HCT116 (cell line): Measurements from ENCODE around the gene OGDHL. TPM values are rescaled to one million over a fixed set of nuclear protein-coding genes. Genes with fewer than 3 reads are reported as not detected.

Experiments used
- ATAC-seq: fragments of 200-7000 bp; cut with Tn5 transposase; 2 replicates; pipeline ENCODE4 v1.9.1; 2020; ENCODE audit warnings: mild to moderate bottlenecking, moderate library complexity
- BruUV-seq: library from RNA; stranded (reverse); fragments of 400-500 nt; replicated peaks from 2 replicates; lab custom pipeline; 2021; lab: Mats Ljungman, UMichigan
- CTCF ChIA-PET: fragments of 300-600 bp; sonication (Branson Sonifier 250); formaldehyde crosslinking; loops from one replicate; lab custom pipeline; 2021; ENCODE audit warnings: antibody characterized with exemption; lab: Charles Lee
- POLR2A ChIA-PET: fragments of 300-600, 350-600 bp; sonication (Branson Sonifier 250); formaldehyde crosslinking; loops from one replicate; lab custom pipeline; 2021; ENCODE audit warnings: antibody characterized with exemption; lab: Charles Lee
- RAD21 ChIA-PET, 2 experiments: fragments of 300-600 bp; sonication (Branson Sonifier 250); formaldehyde crosslinking; loops; one replicate each; lab custom pipeline; 2023; ENCODE audit warnings: low total read pairs in 2 of 2; ENCODE audit not compliant: uncharacterized antibody in 2 of 2, unreplicated experiment in 2 of 2, low non-redundant PET in 1 of 2; lab: Charles Lee
- DNase-seq: peaks from one replicate; pipeline ENCODE4 v3.0.0-alpha.2; 2010; ENCODE audit warnings: low read depth, low spot score
- H2AFZ ChIP-seq: fragments of 200-600 bp; shearing (Covaris generic), sonication (generic); 2 replicates; pipeline ENCODE4 v1.6.1; 2017; ENCODE audit warnings: low read depth, mixed run types, mixed read lengths, antibody characterized with exemption, low read length; ENCODE audit not compliant: poor library complexity, severe bottlenecking
- H3K27ac ChIP-seq: 2 replicates; pipeline ENCODE4 v1.5.1; 2012; ENCODE audit warnings: low read depth, low read length
- H3K27me3 ChIP-seq: fragments of 200-600 bp; sonication (generic); 2 replicates; pipeline ENCODE4 v1.6.1; 2016; ENCODE audit warnings: mixed run types, low read length, mixed read lengths; ENCODE audit not compliant: insufficient read depth
- H3K36me3 ChIP-seq, 2 experiments: fragments of 200-500 bp in 1 of 2; fragments of 200-600 bp in 1 of 2; sonication (Bioruptor generic) in 1 of 2; sonication (generic) in 1 of 2; 2 replicates each; pipeline versions ENCODE4 v1.5.1 to v1.6.1; 2014 to 2016; ENCODE audit warnings: low read length in 2 of 2, inconsistent platforms in 1 of 2, mixed read lengths in 1 of 2, mixed run types in 1 of 2; ENCODE audit not compliant: insufficient read depth in 2 of 2, control insufficient read depth in 1 of 2
- H3K4me1 ChIP-seq, 2 experiments: fragments of 200-600 bp in 1 of 2; sonication (generic) in 1 of 2; 2 replicates each; pipeline versions ENCODE4 v1.5.1 to v1.6.1; 2012 to 2017; ENCODE audit warnings: low read length in 2 of 2, inconsistent platforms in 1 of 2, mild to moderate bottlenecking in 1 of 2, mixed read lengths in 1 of 2, mixed run types in 1 of 2, moderate library complexity in 1 of 2; ENCODE audit not compliant: insufficient read depth in 2 of 2, control insufficient read depth in 1 of 2
- H3K4me2 ChIP-seq: fragments of 200-600 bp; sonication (generic); 2 replicates; pipeline ENCODE4 v1.6.1; 2017; ENCODE audit warnings: mixed run types, low read length, mixed read lengths
- H3K4me3 ChIP-seq, 2 experiments: fragments of 200-600 bp in 1 of 2; sonication (generic) in 1 of 2; replicated peaks in 1 of 2; 2 replicates each; pipeline ENCODE4 v1.5.1; 2011 to 2016; ENCODE audit warnings: low read length in 2 of 2, control low read depth in 1 of 2, low read depth in 1 of 2, mild to moderate bottlenecking in 1 of 2, mixed read lengths in 1 of 2, mixed run types in 1 of 2
- H3K79me2 ChIP-seq: fragments of 200-600 bp; sonication (generic); 2 replicates; pipeline ENCODE4 v1.6.1; 2017; ENCODE audit warnings: mild to moderate bottlenecking, mixed run types, low read length, moderate library complexity, mixed read lengths; ENCODE audit not compliant: insufficient read depth
- H3K9ac ChIP-seq: fragments of 200-600 bp; sonication (generic); 2 replicates; pipeline ENCODE4 v1.6.1; 2016; ENCODE audit warnings: low read length, mixed read lengths
- H3K9me2 ChIP-seq: fragments of 200-600 bp; sonication (generic), shearing (Covaris generic); 2 replicates; pipeline ENCODE4 v1.6.1; 2017; ENCODE audit warnings: mixed run types, mild to moderate bottlenecking, moderate library complexity; ENCODE audit not compliant: insufficient read depth
- H3K9me3 ChIP-seq, 2 experiments: fragments of 200-500 bp in 1 of 2; fragments of 200-600 bp in 1 of 2; sonication (Bioruptor generic) in 1 of 2; sonication (generic) in 1 of 2; 2 replicates each; pipeline ENCODE4 v1.6.1; 2014 to 2017; ENCODE audit warnings: low read length in 2 of 2, mixed read lengths in 2 of 2, inconsistent platforms in 1 of 2, low read depth in 1 of 2, mild to moderate bottlenecking in 1 of 2, mixed run types in 1 of 2, moderate library complexity in 1 of 2; ENCODE audit not compliant: control insufficient read depth in 1 of 2, insufficient read depth in 1 of 2
- H4K20me1 ChIP-seq: fragments of 200-600 bp; sonication (generic), shearing (Covaris generic); 2 replicates; pipeline ENCODE4 v1.6.1; 2017; ENCODE audit warnings: mixed run types, mild to moderate bottlenecking, moderate library complexity; ENCODE audit not compliant: insufficient read depth
- CBX3 ChIP-seq: IDR thresholded peaks from 2 replicates; pipeline ENCODE4 v1.6.1; 2012; ENCODE audit warnings: low read depth
- CEBPB ChIP-seq: IDR thresholded peaks from 2 replicates; pipeline ENCODE4 v1.6.1; 2012; ENCODE audit warnings: low read depth
- EGR1 ChIP-seq: IDR thresholded peaks from 2 replicates; pipeline ENCODE4 v1.6.1; 2012; ENCODE audit warnings: low read depth
- ELF1 ChIP-seq: IDR thresholded peaks from 2 replicates; pipeline ENCODE4 v1.6.1; 2012; ENCODE audit warnings: low read depth, borderline replicate concordance
- EZH2 ChIP-seq: fragments of 200-600 bp; sonication (generic); IDR thresholded peaks from 2 replicates; pipeline ENCODE4 v1.6.1; 2017; ENCODE audit warnings: antibody characterized with exemption, mixed run types
- EZH2phosphoT487 ChIP-seq: fragments of 200-600 bp; IDR thresholded peaks from 2 replicates; pipeline ENCODE4 v1.6.1; 2018; ENCODE audit warnings: antibody characterized with exemption, borderline replicate concordance
- JUND ChIP-seq: IDR thresholded peaks from 2 replicates; pipeline ENCODE4 v1.6.1; 2012
- MAX ChIP-seq: IDR thresholded peaks from 2 replicates; pipeline ENCODE4 v1.6.1; 2012
- POLR2A ChIP-seq: IDR thresholded peaks from 2 replicates; pipeline ENCODE4 v1.7.0; 2011; ENCODE audit warnings: borderline replicate concordance; ENCODE audit not compliant: insufficient read depth, insufficient read length; ENCODE audit errors: extremely low read depth
- POLR2AphosphoS5 ChIP-seq: IDR thresholded peaks from 2 replicates; pipeline ENCODE4 v1.6.1; 2011; ENCODE audit warnings: mild to moderate bottlenecking, low read depth, low read length, moderate library complexity
- REST ChIP-seq: IDR thresholded peaks from 2 replicates; pipeline ENCODE4 v1.6.1; 2012; ENCODE audit warnings: low read depth
- SIN3A ChIP-seq: IDR thresholded peaks from 2 replicates; pipeline ENCODE4 v1.6.1; 2012; ENCODE audit warnings: low read depth
- SP1 ChIP-seq: IDR thresholded peaks from 2 replicates; pipeline ENCODE4 v1.6.1; 2012; ENCODE audit warnings: low read depth
- TCF7L2 ChIP-seq: IDR thresholded peaks from 2 replicates; pipeline ENCODE4 v1.7.0; 2011; ENCODE audit warnings: borderline replicate concordance, inconsistent platforms; ENCODE audit not compliant: insufficient read depth, insufficient read length; ENCODE audit errors: extremely low read depth
- YY1 ChIP-seq: IDR thresholded peaks from 2 replicates; pipeline ENCODE4 v1.6.1; 2011; ENCODE audit warnings: low read length, low read depth, moderate library complexity, mild to moderate bottlenecking; ENCODE audit not compliant: insufficient replicate concordance; ENCODE audit errors: extremely low read depth
- ZBTB33 ChIP-seq: IDR thresholded peaks from 2 replicates; pipeline ENCODE4 v1.6.1; 2011; ENCODE audit warnings: mild to moderate bottlenecking, low read length, moderate library complexity; ENCODE audit not compliant: insufficient replicate concordance; ENCODE audit errors: extremely low read depth
- ZFX ChIP-seq: fragments of 450-650 bp; IDR thresholded peaks from 2 replicates; pipeline ENCODE4 v1.6.1; 2017
- ZNF274 ChIP-seq: fragments of 200-500 bp; sonication (Bioruptor generic); IDR thresholded peaks from 2 replicates; pipeline ENCODE4 v1.6.1; 2014; ENCODE audit warnings: mild to moderate bottlenecking, low read depth, low read length, inconsistent platforms
- intact Hi-C: fragments of 100-400 bp; cut with micrococcal nuclease; formaldehyde crosslinking; loops from 2 replicates; pipeline ENCODE4 v1.10.0; 2022
- total RNA-seq: library from RNA; stranded (reverse); gene quantifications from one replicate; pipeline ENCODE4 v1.2.1, GENCODE V29; 2021; ENCODE audit not compliant: unreplicated experiment
- TF ChIP-seq, protein P1 (sequence below): IDR thresholded peaks from 2 replicates; pipeline ENCODE4 v1.6.1; 2012
- TF ChIP-seq, protein P2 (sequence below), 3 experiments: fragments of 200-600 bp in 1 of 3; sonication (generic) in 1 of 3; IDR thresholded peaks in 2 of 3; conservative IDR thresholded peaks in 1 of 3; 2 replicates each; pipeline ENCODE4 v1.5.1; 2012 to 2017; ENCODE audit warnings: low read depth in 2 of 3, low read length in 2 of 3, antibody characterized with exemption in 1 of 3, borderline replicate concordance in 1 of 3, control low read depth in 1 of 3, mild to moderate bottlenecking in 1 of 3, mixed read lengths in 1 of 3, mixed run types in 1 of 3, moderate library complexity in 1 of 3; ENCODE audit not compliant: insufficient read depth in 1 of 3

OGDHL gene
- total RNA-seq, 1 experiment from 2014 or later = 16.3 TPM

DNA sequence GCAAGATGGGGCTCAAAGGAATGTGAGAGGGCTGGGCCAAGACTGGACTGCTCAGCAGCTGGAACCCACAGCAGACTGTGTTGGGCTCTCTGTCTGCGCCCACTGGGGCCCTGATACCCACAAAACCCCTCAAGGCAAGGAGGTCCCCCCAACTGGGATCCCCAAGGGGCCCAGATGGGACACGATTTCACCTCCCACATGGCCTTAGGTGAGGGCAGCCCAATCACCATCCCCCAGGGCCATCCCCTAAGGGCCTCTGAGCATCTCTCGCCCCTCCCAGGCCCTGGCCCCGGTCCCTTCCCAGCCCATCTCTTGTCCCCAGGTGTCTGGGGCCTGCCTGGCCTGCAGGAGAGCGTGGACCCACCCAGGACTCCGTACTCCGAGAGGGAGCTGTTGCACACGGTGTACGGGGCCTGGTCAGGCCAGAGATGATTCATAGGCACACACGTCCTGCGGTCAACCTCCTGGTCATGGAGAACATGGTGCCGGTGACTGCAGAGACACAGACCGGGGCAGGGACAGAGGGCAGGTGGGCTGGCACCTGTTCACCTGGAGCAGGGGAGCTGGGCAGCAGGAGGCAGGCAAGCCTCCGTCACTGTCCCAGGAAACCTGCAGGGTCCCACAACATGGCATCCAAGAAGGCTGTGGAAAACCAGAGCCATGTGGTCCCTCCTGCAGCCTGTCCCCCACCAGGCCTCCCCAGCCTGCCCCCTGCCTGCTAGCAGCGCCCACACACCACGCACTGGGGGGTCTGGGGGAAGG, 21.6 kb downstream of the OGDHL start:
- H2AFZ ChIP-seq = no peak overlapping the region
- no peaks in the 10 kb centered on the region for H3K9me3 ChIP-seq
- ATAC-seq (no peak), DNase-seq (no peak)
- RAD21 ChIA-PET = no interaction called here
- no peak overlapping the region for H3K9ac ChIP-seq
- no peak overlapping the region for H3K4me3 ChIP-seq
- H3K27ac ChIP-seq = no peak overlapping the region
- POLR2A ChIA-PET = no interaction called here
- H4K20me1 ChIP-seq = no peaks in the 10 kb centered on the region
- intact Hi-C loops = no loop called here
- H3K9me2 ChIP-seq = no peaks in the 10 kb centered on the region
- H3K36me3 ChIP-seq = peaks cover 0 to 1% of the 10 kb centered on the region in 2 experiments; a peak in 2 of 4 replicates
- H3K4me2 ChIP-seq = no peak overlapping the region
- CTCF ChIA-PET = no interaction called here
- H3K27me3 ChIP-seq = no peaks in the 10 kb centered on the region
- no peak for TF ChIP-seq SP1
- TF ChIP-seq, protein P1, sequence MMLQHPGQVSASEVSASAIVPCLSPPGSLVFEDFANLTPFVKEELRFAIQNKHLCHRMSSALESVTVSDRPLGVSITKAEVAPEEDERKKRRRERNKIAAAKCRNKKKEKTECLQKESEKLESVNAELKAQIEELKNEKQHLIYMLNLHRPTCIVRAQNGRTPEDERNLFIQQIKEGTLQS = no peak
- TF ChIP-seq EZH2 = no peak
- TF ChIP-seq YY1 = no peak
- TF ChIP-seq POLR2AphosphoS5 = no peak
- no peak for TF ChIP-seq JUND
- no peak for TF ChIP-seq EGR1
- no peak for TF ChIP-seq ZBTB33
- no peak for TF ChIP-seq ELF1
- no peak for TF ChIP-seq CEBPB
- TF ChIP-seq CBX3 = no peak
- TF ChIP-seq SIN3A = no peak
- TF ChIP-seq MAX = no peak
- TF ChIP-seq POLR2A = no peak
- TF ChIP-seq ZNF274 = no peak
- TF ChIP-seq ZFX = no peak
- TF ChIP-seq REST = no peak
- no peak for TF ChIP-seq TCF7L2
- TF ChIP-seq, protein P2, sequence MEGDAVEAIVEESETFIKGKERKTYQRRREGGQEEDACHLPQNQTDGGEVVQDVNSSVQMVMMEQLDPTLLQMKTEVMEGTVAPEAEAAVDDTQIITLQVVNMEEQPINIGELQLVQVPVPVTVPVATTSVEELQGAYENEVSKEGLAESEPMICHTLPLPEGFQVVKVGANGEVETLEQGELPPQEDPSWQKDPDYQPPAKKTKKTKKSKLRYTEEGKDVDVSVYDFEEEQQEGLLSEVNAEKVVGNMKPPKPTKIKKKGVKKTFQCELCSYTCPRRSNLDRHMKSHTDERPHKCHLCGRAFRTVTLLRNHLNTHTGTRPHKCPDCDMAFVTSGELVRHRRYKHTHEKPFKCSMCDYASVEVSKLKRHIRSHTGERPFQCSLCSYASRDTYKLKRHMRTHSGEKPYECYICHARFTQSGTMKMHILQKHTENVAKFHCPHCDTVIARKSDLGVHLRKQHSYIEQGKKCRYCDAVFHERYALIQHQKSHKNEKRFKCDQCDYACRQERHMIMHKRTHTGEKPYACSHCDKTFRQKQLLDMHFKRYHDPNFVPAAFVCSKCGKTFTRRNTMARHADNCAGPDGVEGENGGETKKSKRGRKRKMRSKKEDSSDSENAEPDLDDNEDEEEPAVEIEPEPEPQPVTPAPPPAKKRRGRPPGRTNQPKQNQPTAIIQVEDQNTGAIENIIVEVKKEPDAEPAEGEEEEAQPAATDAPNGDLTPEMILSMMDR (IDR thresholded peaks at IDR 0.05 in 2 of 3, conservative IDR thresholded peaks at IDR 0.05 in 1 of 3; ENCODE audit: borderline replicate concordance in 1 of 3, insufficient read depth in 1 of 3, low read depth in 2 of 3, low read length in 2 of 3) = no peak
- TF ChIP-seq EZH2phosphoT487 = no peak
- no TSS peak for BruUV-seq
- no peaks in the 10 kb centered on the region for H3K79me2 ChIP-seq
- no peaks in the 10 kb centered on the region for H3K4me1 ChIP-seq
